CD8-positive, alpha-beta memory T cell (primary cell): ENCODE results near the gene MTMR12. TPM values are rescaled to one million over a fixed set of nuclear protein-coding genes. Genes with fewer than 3 reads are reported as not detected.
A peak's percentile ranks its signal among the peaks of the same experiment; 100 is the strongest.

Experiments used
- CTCF ChIA-PET: fragments of 350-600 bp; sonication (Branson Sonifier 250); formaldehyde crosslinking; loops from one replicate; lab custom pipeline; 2021; ENCODE audit warnings: antibody characterized with exemption; lab: Charles Lee
- POLR2A ChIA-PET: fragments of 350-600 bp; sonication (Branson Sonifier 250); formaldehyde crosslinking; loops from one replicate; lab custom pipeline; 2021; ENCODE audit warnings: antibody characterized with exemption; lab: Charles Lee
- DNase-seq, 5 donors: peaks; one replicate each; pipeline versions ENCODE4 v3.0.0 to v3.0.0-alpha.2; 2020 to 2022; ENCODE audit warnings: mixed read lengths in 1 of 5
- H3K27ac ChIP-seq: one replicate; pipeline ENCODE4 v1.7.0; 2013; ENCODE audit warnings: low read depth, mild to moderate bottlenecking, low read length, moderate library complexity
- H3K27me3 ChIP-seq: 2 replicates; pipeline ENCODE4 v1.7.0; 2013; ENCODE audit warnings: low read length, mild to moderate bottlenecking; ENCODE audit not compliant: insufficient read depth, poor library complexity, severe bottlenecking
- H3K36me3 ChIP-seq: 2 replicates; pipeline ENCODE4 v1.7.0; 2013; ENCODE audit warnings: mild to moderate bottlenecking, low read length, moderate library complexity; ENCODE audit not compliant: insufficient read depth
- H3K4me1 ChIP-seq: 2 replicates; pipeline ENCODE4 v1.7.0; 2013; ENCODE audit warnings: mild to moderate bottlenecking, low read length, moderate library complexity; ENCODE audit not compliant: insufficient read depth
- H3K4me3 ChIP-seq: 2 replicates; pipeline ENCODE4 v1.7.0; 2013; ENCODE audit warnings: mild to moderate bottlenecking, low read length
- H3K9me3 ChIP-seq: 2 replicates; pipeline ENCODE4 v1.7.0; 2013; ENCODE audit warnings: mild to moderate bottlenecking, low read length
- H3K27ac Mint-ChIP-seq, 8 donors: one replicate each; pipeline ENCODE4 v1.8.0; 2020 to 2021; ENCODE audit warnings: mixed read lengths in 8 of 8, mild to moderate bottlenecking in 6 of 8, inconsistent platforms in 3 of 8, moderate library complexity in 3 of 8
- H3K27me3 Mint-ChIP-seq, 2 donors: one replicate each; pipeline ENCODE4 v1.8.0; 2020 to 2021; ENCODE audit warnings: mixed read lengths in 2 of 2, mild to moderate bottlenecking in 1 of 2, moderate library complexity in 1 of 2
- H3K36me3 Mint-ChIP-seq, 3 donors: one replicate each; pipeline ENCODE4 v1.8.0; 2020 to 2021; ENCODE audit warnings: mixed read lengths in 3 of 3, inconsistent platforms in 1 of 3, mild to moderate bottlenecking in 1 of 3
- H3K4me1 Mint-ChIP-seq, 3 donors: one replicate each; pipeline ENCODE4 v1.8.0; 2020 to 2021; ENCODE audit warnings: mixed read lengths in 3 of 3, inconsistent platforms in 1 of 3, mild to moderate bottlenecking in 1 of 3
- H3K4me3 Mint-ChIP-seq, 7 donors: one replicate each; pipeline ENCODE4 v1.8.0; 2020 to 2021; ENCODE audit warnings: mixed read lengths in 7 of 7, mild to moderate bottlenecking in 6 of 7, moderate library complexity in 4 of 7, inconsistent platforms in 2 of 7
- H3K9me3 Mint-ChIP-seq, 5 donors: one replicate each; pipeline ENCODE4 v1.8.0; 2020 to 2022; ENCODE audit warnings: mixed read lengths in 5 of 5, mild to moderate bottlenecking in 3 of 5, moderate library complexity in 2 of 5, inconsistent platforms in 1 of 5
- polyA plus RNA-seq: library from polyadenylated mRNA; unstranded; fragments of 300-500 nt; fragmentation: Illumina TruSeq; gene quantifications from one replicate; pipeline ENCODE4 v1.2.3, GENCODE V29; 2021
- total RNA-seq, 2 experiments: library from RNA; stranded (reverse); gene quantifications; one replicate each; pipeline ENCODE4 v1.2.3, GENCODE V29; 2021

MTMR12 gene
- total and polyA plus RNA-seq, 3 experiments from 2014 or later = 20.4 to 27.4 (median 25.4) TPM

- Histone ChIP-seq H3K4me3 (no peak overlapping the region), H3K36me3 (no peaks in the 10 kb centered on the region), H3K9me3 (no peaks in the 10 kb centered on the region), H3K27me3 (no peaks in the 10 kb centered on the region), H3K4me1 (no peaks in the 10 kb centered on the region), H3K27ac (no peak overlapping the region)
- CTCF ChIA-PET = interaction anchor here (6.0 kb wide), 1 partner anchor 99 kb away, joined by 144 read pairs; no protein-coding TSS in a partner anchor
- H3K9me3 Mint-ChIP-seq = no peaks in the 10 kb centered on the region
- H3K4me3 Mint-ChIP-seq = no peak overlapping the region
- peaks cover 0 to 2% (median 2%) of the 10 kb centered on the region in 3 donors for H3K4me1 Mint-ChIP-seq
- no peaks in the 10 kb centered on the region for H3K36me3 Mint-ChIP-seq
- DNase-seq = no peak
- H3K27me3 Mint-ChIP-seq = no peaks in the 10 kb centered on the region
- peak overlapping the region in 1 of 8 donors; percentile 17 for H3K27ac Mint-ChIP-seq
- POLR2A ChIA-PET = no interaction called here
Measured at GRCh38 chr5:32331217-32331934, 18.6 kb upstream of the MTMR12 start.

- POLR2A ChIA-PET = no interaction called here
Measured at GRCh38 chr5:32330126-32330971, 17.6 kb upstream of the MTMR12 start.

GRCh38 chr5:32329395-32329834 is 16.7 kb upstream of the MTMR12 start:
- POLR2A ChIA-PET = no interaction called here
- CTCF ChIA-PET = interaction anchor here (0.7 to 6.0 kb wide), 26 partner anchors 9 to 284 kb away, joined by 3 to 144 read pairs (median 4); partner anchors contain the start of gene MTMR12
- no peak overlapping the region for H3K4me3 ChIP-seq

More at GRCh38 chr5:32330126-32330971, 17.6 kb upstream of the MTMR12 start:
- Mint-ChIP-seq H3K36me3 (no peaks in the 10 kb centered on the region), H3K9me3 (no peaks in the 10 kb centered on the region), H3K4me1 (peaks cover 0 to 2% (median 2%) of the 10 kb centered on the region in 3 donors), H3K27me3 (no peaks in the 10 kb centered on the region), H3K4me3 (no peak overlapping the region), H3K27ac (peak overlapping the region in 1 of 8 donors; percentile 17)
- no peak for DNase-seq
- H3K36me3 ChIP-seq = no peaks in the 10 kb centered on the region
- no peaks in the 10 kb centered on the region for H3K4me1 ChIP-seq
- H3K27me3 ChIP-seq = no peaks in the 10 kb centered on the region
- no peak overlapping the region for H3K27ac ChIP-seq
- CTCF ChIA-PET = interaction anchor here (0.7 to 6.0 kb wide), 20 partner anchors 9 to 260 kb away, joined by 3 to 144 read pairs (median 4); partner anchors contain the start of gene MTMR12
- no peaks in the 10 kb centered on the region for H3K9me3 ChIP-seq
- no peak overlapping the region for H3K4me3 ChIP-seq

GRCh38 chr5:32326216-32326772 is 13.6 kb upstream of the MTMR12 start:
- Mint-ChIP-seq H3K4me3 (no peak overlapping the region), H3K36me3 (peaks cover 0 to 6% (median 0%) of the 10 kb centered on the region in 3 donors), H3K27me3 (no peaks in the 10 kb centered on the region), H3K4me1 (peaks cover 0 to 2% (median 2%) of the 10 kb centered on the region in 3 donors), H3K9me3 (peaks cover 6% of the 10 kb centered on the region in 5 donors), H3K27ac (peak overlapping the region in 2 of 8 donors; percentile 11 to 36)
- Histone ChIP-seq H3K27me3 (no peaks in the 10 kb centered on the region), H3K4me1 (no peaks in the 10 kb centered on the region), H3K27ac (no peak overlapping the region), H3K36me3 (no peaks in the 10 kb centered on the region), H3K9me3 (no peaks in the 10 kb centered on the region), H3K4me3 (no peak overlapping the region)
- no peak for DNase-seq
- CTCF ChIA-PET = interaction anchor here (1.0 kb wide), 1 partner anchor 94 kb away, joined by 5 read pairs; no protein-coding TSS in a partner anchor
- POLR2A ChIA-PET = no interaction called here

More at GRCh38 chr5:32329395-32329834, 16.7 kb upstream of the MTMR12 start:
- H3K4me3 Mint-ChIP-seq = no peak overlapping the region
- Histone ChIP-seq H3K4me1 (no peaks in the 10 kb centered on the region), H3K27me3 (no peaks in the 10 kb centered on the region), H3K36me3 (no peaks in the 10 kb centered on the region), H3K9me3 (no peaks in the 10 kb centered on the region), H3K27ac (no peak overlapping the region)
- H3K27me3 Mint-ChIP-seq = no peaks in the 10 kb centered on the region
- peak; percentile 32 to 64 (median 37) for DNase-seq
- peak overlapping the region in 1 of 8 donors; percentile 47 for H3K27ac Mint-ChIP-seq
- H3K9me3 Mint-ChIP-seq = no peaks in the 10 kb centered on the region
- H3K36me3 Mint-ChIP-seq = no peaks in the 10 kb centered on the region
- H3K4me1 Mint-ChIP-seq = peaks cover 0 to 2% (median 2%) of the 10 kb centered on the region in 3 donors

- Mint-ChIP-seq H3K27me3 (no peaks in the 10 kb centered on the region), H3K27ac (no peak overlapping the region), H3K4me3 (no peak overlapping the region), H3K9me3 (peaks cover 6% of the 10 kb centered on the region in 5 donors), H3K4me1 (peaks cover 0 to 2% (median 2%) of the 10 kb centered on the region in 3 donors), H3K36me3 (peaks cover 0 to 6% (median 0%) of the 10 kb centered on the region in 3 donors)
- Histone ChIP-seq H3K4me3 (no peak overlapping the region), H3K4me1 (no peaks in the 10 kb centered on the region), H3K27ac (no peak overlapping the region), H3K36me3 (no peaks in the 10 kb centered on the region), H3K9me3 (no peaks in the 10 kb centered on the region), H3K27me3 (no peaks in the 10 kb centered on the region)
- no peak for DNase-seq
- ChIA-PET POLR2A (no interaction called here), CTCF (interaction anchor here (1.0 kb wide), 1 partner anchor 93 kb away, joined by 5 read pairs; no protein-coding TSS in a partner anchor)
Measured at GRCh38 chr5:32325616-32326015, 12.9 kb upstream of the MTMR12 start.

GRCh38 chr5:32325062-32325461 is 12.3 kb upstream of the MTMR12 start:
- H3K36me3 Mint-ChIP-seq = peaks cover 0 to 6% (median 0%) of the 10 kb centered on the region in 3 donors
- H3K4me1 ChIP-seq = no peaks in the 10 kb centered on the region
- no peak for DNase-seq
- H3K4me3 Mint-ChIP-seq = no peak overlapping the region
- no peak overlapping the region for H3K27ac ChIP-seq
- no peaks in the 10 kb centered on the region for H3K27me3 ChIP-seq
- H3K4me1 Mint-ChIP-seq = peaks cover 0 to 2% (median 2%) of the 10 kb centered on the region in 3 donors
- H3K36me3 ChIP-seq = no peaks in the 10 kb centered on the region
- no peak overlapping the region for H3K4me3 ChIP-seq
- no peaks in the 10 kb centered on the region for H3K27me3 Mint-ChIP-seq
- H3K27ac Mint-ChIP-seq = no peak overlapping the region
- ChIA-PET CTCF (no interaction called here), POLR2A (no interaction called here)
- H3K9me3 ChIP-seq = no peaks in the 10 kb centered on the region
- peaks cover 6% of the 10 kb centered on the region in 5 donors for H3K9me3 Mint-ChIP-seq

- no peak overlapping the region for H3K4me3 Mint-ChIP-seq
- Histone ChIP-seq H3K27me3 (no peaks in the 10 kb centered on the region), H3K4me3 (no peak overlapping the region), H3K27ac (no peak overlapping the region), H3K4me1 (no peaks in the 10 kb centered on the region), H3K9me3 (no peaks in the 10 kb centered on the region), H3K36me3 (no peaks in the 10 kb centered on the region)
- H3K9me3 Mint-ChIP-seq = peaks cover 6% of the 10 kb centered on the region in 5 donors
- POLR2A ChIA-PET = no interaction called here
- H3K4me1 Mint-ChIP-seq = no peaks in the 10 kb centered on the region
- DNase-seq = no peak
- no peaks in the 10 kb centered on the region for H3K27me3 Mint-ChIP-seq
- CTCF ChIA-PET = no interaction called here
- H3K27ac Mint-ChIP-seq = no peak overlapping the region
- H3K36me3 Mint-ChIP-seq = peaks cover 0 to 6% (median 0%) of the 10 kb centered on the region in 3 donors
Measured at GRCh38 chr5:32323741-32324140, 11.0 kb upstream of the MTMR12 start.
